ENCODE data around the gene NT5C. TPM values are rescaled to one million over a fixed set of nuclear protein-coding genes. Genes with fewer than 3 reads are reported as not detected.
A peak's percentile ranks its signal among the peaks of the same experiment; 100 is the strongest.

NT5C gene
- total and polyA plus RNA-seq, 7 donors, result 60.7 to 116 (median 102) TPM

- no peak overlapping the region for H3K27ac ChIP-seq
Measured at GRCh38 chr17:75118307-75118706, 13.2 kb downstream of the NT5C start.

DNA sequence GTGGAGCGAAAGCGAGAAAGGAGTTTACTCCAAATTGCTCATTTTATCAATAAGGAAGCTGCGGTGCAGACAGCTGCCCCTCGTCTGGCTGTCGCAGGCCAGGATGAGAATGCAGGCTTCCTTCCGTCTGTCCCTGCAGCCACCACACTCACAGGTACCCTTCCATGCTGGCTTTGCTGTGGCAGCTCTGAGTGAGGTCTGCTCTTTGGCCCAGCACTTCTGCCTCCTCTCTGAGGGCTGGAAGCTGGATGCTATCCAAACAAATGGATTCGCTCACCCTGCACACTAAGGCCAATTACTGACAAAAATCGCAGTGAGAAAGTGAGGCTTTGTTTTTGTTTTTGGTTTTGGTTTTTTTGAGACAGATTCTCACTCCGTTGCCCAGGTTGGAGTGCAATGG lies 14.8 kb downstream of the NT5C start:
- WGBS, 2 donors, result 74 to 86% methylated on average over 9 of the region's 9 CpGs
- no peak for DNase-seq
- TF ChIP-seq POLR2AphosphoS5 (IDR thresholded peaks at IDR 0.05) (peak in 1 of 4 donors; percentile 31), POLR2A (IDR thresholded peaks at IDR 0.05) (no peak)
- Histone ChIP-seq H3K4me1 (peaks cover 0 to 23% (median 16%) of the 10 kb centered on the region in 4 donors), H3K36me3 (peaks cover 0 to 6% (median 3%) of the 10 kb centered on the region in 4 donors), H3K4me3 (no peak overlapping the region), H3K9me3 (no peaks in the 10 kb centered on the region), H3K27me3 (no peaks in the 10 kb centered on the region), H3K27ac (peak overlapping the region in 2 of 4 donors; percentile 3 to 20)
- intact Hi-C loops (cut with DNase I), result no loop called here

More at GRCh38 chr17:75118307-75118706, 13.2 kb downstream of the NT5C start:
- no peak for DNase-seq
- H3K4me3 ChIP-seq, result no peak overlapping the region
- TF ChIP-seq EP300 (IDR thresholded peaks at IDR 0.05) (no peak), POLR2AphosphoS5 (IDR thresholded peaks at IDR 0.05) (no peak), POLR2A (IDR thresholded peaks at IDR 0.05) (no peak), CTCF (IDR thresholded peaks at IDR 0.05) (no peak)
- no peaks in the 10 kb centered on the region for H3K27me3 ChIP-seq
- peaks cover 0 to 6% (median 3%) of the 10 kb centered on the region in 4 donors for H3K36me3 ChIP-seq
- 94% methylated on average over 14 of the region's 14 CpGs for WGBS, 2 donors
- H3K9me3 ChIP-seq, result no peaks in the 10 kb centered on the region
- H3K4me1 ChIP-seq, result peaks cover 0 to 23% (median 13%) of the 10 kb centered on the region in 4 donors
- intact Hi-C loops (cut with DNase I), result no loop called here

- Histone ChIP-seq H3K4me3 (no peak overlapping the region), H3K4me1 (peaks cover 0 to 33% (median 25%) of the 10 kb centered on the region in 4 donors), H3K9me3 (no peaks in the 10 kb centered on the region), H3K27me3 (no peaks in the 10 kb centered on the region), H3K36me3 (peaks cover 0 to 6% (median 3%) of the 10 kb centered on the region in 4 donors), H3K27ac (no peak overlapping the region)
- TF ChIP-seq POLR2A (IDR thresholded peaks at IDR 0.05) (no peak), EP300 (IDR thresholded peaks at IDR 0.05) (no peak), POLR2AphosphoS5 (IDR thresholded peaks at IDR 0.05) (no peak), CTCF (IDR thresholded peaks at IDR 0.05) (no peak)
- intact Hi-C loops (cut with DNase I), result no loop called here
- DNase-seq, result no peak
Measured at GRCh38 chr17:75115555-75115954, 16.0 kb downstream of the NT5C start.

DNA sequence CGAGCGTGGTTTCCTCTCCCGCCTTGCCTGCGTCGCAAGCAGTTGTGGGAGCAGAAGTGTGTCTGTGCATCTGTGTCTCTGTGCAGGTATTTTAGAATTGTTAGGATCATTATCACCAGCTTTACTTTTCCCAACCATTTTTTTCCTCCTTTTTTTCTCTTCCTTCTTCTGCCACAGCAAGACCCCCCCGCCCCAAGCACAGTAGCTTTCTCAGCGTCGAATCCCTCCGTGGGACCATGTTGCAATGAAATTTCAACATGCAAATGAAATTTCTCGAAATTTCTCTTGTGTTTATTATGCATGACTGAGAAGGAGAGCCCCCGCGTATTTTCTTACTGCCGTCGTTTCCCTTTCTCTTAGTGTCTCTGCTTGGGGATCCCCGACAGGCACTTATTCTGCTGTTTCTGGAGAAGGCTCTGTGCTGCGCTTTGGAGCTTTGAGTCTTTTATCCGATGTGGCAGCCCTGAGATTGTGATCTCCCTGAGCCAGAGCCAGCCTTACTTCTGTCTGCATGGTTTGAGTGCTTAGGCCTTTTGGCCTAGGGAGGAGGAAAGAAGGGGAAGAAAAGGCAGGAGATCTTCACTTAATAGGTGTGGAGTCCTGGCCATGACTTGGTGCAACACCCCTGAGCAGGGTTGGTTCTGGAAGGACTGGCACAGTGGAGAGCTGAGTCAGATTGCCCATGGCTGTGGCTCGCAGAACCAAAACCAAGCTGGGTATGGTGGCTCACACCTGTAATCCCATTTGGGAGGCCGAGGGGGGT lies 16.8 kb downstream of the NT5C start:
- DNase-seq, result no peak
- intact Hi-C loops (cut with DNase I), result loop anchor here (1.0 to 5.0 kb wide), 4 partner anchors 17 to 87 kb away; partner anchors contain the start of genes NT5C and SUMO2
- Histone ChIP-seq H3K9me3 (no peaks in the 10 kb centered on the region), H3K27ac (peak overlapping the region; percentile 81 to 86 (median 86)), H3K4me1 (peaks cover 0 to 39% (median 30%) of the 10 kb centered on the region in 4 donors), H3K4me3 (peak overlapping the region; percentile 34 to 56 (median 52)), H3K27me3 (no peaks in the 10 kb centered on the region), H3K36me3 (peaks cover 0 to 6% (median 3%) of the 10 kb centered on the region in 4 donors)
- TF ChIP-seq POLR2A (IDR thresholded peaks at IDR 0.05) (no peak), EP300 (IDR thresholded peaks at IDR 0.05) (no peak), POLR2AphosphoS5 (IDR thresholded peaks at IDR 0.05) (no peak), CTCF (IDR thresholded peaks at IDR 0.05) (no peak)
- WGBS, 2 donors, result 34 to 40% methylated on average over 19 of the region's 19 CpGs

GRCh38 chr17:75113798-75114551 lies 17.6 kb downstream of the NT5C start:
- H3K27me3 ChIP-seq, result no peaks in the 10 kb centered on the region
- peaks cover 0 to 45% (median 36%) of the 10 kb centered on the region in 4 donors for H3K4me1 ChIP-seq
- intact Hi-C loops (cut with DNase I), result loop anchor here (1.0 to 5.0 kb wide), 4 partner anchors 17 to 87 kb away; partner anchors contain the start of genes NT5C and SUMO2
- H3K9me3 ChIP-seq, result no peaks in the 10 kb centered on the region
- WGBS, 2 donors, result 1 to 3% methylated on average over 22 of the region's 22 CpGs
- TF ChIP-seq POLR2A (IDR thresholded peaks at IDR 0.05) (no peak), EP300 (IDR thresholded peaks at IDR 0.05) (no peak), POLR2AphosphoS5 (IDR thresholded peaks at IDR 0.05) (peak in 2 of 4 donors; percentile 42 to 47), CTCF (IDR thresholded peaks at IDR 0.05) (peak; percentile 76 to 98 (median 94))
- peak overlapping the region; percentile 34 to 56 (median 52) for H3K4me3 ChIP-seq
- peaks cover 0 to 6% (median 3%) of the 10 kb centered on the region in 4 donors for H3K36me3 ChIP-seq
- DNase-seq, result peak; percentile 95
- peak overlapping the region; percentile 81 to 86 (median 86) for H3K27ac ChIP-seq
